ENCODE measurements around the gene ATP11B. TPM values are rescaled to one million over a fixed set of nuclear protein-coding genes. Genes with fewer than 3 reads are reported as not detected.

ATP11B gene
- total RNA-seq, 2 donors from 2014 or later: 69.1 to 80.3 TPM

DNA sequence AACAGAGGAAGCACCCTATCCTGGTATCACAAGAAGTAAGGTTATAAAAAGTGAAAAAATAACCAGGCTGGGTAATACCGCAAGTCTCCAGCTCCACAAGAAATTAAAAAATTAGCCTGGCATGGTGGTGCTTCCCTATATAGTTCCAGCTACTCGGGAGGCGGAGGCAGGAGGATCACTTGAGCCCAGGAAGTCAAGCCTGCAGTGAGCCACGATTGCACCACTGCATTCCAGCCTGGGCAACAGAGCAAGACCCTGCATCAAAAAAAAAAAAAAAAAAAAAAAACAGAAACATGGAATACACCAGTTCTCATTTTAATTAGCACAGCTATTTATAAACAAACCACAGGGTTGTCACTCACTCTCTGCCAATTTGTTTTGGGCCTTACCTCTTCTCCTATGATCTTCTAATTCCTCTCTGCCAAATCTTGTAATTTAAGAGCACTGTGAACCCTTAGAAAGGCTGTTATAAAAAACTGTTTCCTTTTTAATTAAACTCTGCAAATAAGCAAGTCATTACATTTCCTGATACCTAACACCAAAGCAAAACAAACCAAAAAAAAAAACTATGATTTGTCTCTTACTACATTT lies 164.5 kb downstream of the ATP11B start:
- no peak for ATAC-seq (replicated peaks)
- H3K4me1 Mint-ChIP-seq: peaks cover 5% of the 10 kb centered on the region
- H3K27ac Mint-ChIP-seq: no peak overlapping the region

DNA sequence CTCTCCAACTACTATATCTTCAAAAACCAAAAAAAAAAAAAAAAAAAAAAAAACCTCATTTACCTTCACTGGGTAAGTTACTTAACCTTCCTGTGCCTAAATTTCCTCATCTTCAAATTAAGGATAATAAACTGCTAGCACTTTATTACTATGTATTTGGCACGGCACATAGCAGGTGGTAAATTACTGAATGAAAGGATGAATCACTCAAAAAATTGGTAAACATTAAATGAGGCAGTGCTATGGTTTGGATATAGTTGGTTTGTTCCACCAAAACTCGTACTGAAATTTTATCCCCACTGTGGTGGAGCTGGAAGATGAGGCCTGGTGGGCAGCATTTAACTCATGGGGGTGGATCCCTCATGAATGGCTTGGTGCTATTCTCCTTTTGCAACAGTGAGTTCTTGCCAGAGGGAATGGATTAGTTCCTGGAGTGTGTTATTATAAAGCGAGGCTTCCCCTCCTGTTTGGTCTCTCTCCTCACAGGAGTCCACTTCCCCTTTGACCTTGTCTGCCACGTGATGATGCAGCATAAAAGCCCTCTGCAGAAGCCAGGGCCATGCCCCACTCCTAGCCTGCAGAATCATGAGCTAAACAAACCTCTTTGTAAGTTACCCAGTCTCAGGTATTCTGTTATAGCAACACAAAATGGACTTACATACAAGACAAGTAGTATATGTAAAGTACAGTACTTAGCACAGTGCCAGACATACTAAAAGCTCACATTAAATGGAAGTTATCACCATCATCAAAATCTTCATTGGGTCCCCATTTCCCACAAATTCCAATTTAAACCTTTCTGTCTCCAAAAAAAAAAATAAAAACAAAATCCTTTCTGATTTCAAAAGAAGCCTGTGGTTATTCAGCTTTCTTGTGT lies 166.4 kb downstream of the ATP11B start:
- Mint-ChIP-seq H3K9me3 (no peaks in the 10 kb centered on the region), H3K27me3 (no peaks in the 10 kb centered on the region), H3K4me1 (peaks cover 5% of the 10 kb centered on the region), H3K36me3 (ENCODE audit: low read depth) (peaks cover 85% of the 10 kb centered on the region), H3K27ac (no peak overlapping the region), H3K4me3 (no peak overlapping the region)
- ATAC-seq (replicated peaks): no peak

More for the DNA sequence above, 164.5 kb downstream of the ATP11B start:
- Mint-ChIP-seq H3K4me3 (no peak overlapping the region), H3K36me3 (ENCODE audit: low read depth) (peaks cover 72% of the 10 kb centered on the region), H3K27me3 (no peaks in the 10 kb centered on the region), H3K9me3 (no peaks in the 10 kb centered on the region)

DNA sequence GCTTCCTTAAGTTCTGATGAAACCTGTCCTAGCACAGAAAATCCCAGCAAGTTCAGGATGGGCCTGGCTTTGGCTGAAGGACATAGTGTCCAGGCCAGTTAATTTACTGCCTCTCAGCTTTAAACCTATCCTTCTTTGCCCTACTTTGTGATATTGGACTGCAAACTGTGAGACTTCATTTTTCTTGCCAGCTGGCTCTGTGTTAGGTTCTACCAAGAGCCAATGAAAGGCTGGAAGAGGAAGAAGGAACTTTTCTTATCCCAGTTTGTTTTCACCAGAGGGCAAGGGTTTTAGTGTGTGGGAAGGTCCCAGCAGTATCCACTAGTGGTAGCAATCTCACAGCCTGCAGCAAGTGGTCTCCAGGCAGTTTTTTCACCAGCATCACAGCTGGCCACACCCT lies 168.9 kb downstream of the ATP11B start:
- Mint-ChIP-seq H3K27ac (peak overlapping the region; percentile 59), H3K4me3 (no peak overlapping the region), H3K36me3 (ENCODE audit: low read depth) (peaks cover 82% of the 10 kb centered on the region), H3K27me3 (no peaks in the 10 kb centered on the region), H3K4me1 (peaks cover 14% of the 10 kb centered on the region), H3K9me3 (no peaks in the 10 kb centered on the region)
- ATAC-seq (replicated peaks): no peak

DNA sequence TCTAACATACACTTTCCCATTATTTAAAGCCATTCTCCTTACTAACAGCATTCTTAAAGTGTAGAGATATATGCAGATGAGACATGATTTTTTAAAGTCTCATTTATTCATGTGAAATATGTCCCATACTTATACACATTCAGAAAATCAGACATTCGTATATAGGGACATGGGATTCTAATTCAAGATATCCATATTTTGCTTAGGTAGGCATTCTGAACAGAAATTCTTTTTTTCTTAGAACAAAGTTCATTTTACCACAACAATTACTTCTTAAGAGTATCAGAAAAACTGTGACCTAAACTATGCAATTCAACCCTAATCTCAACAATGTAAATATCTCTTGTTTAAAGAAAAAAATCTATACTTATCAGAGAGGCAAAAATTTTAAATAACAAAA lies 170.9 kb downstream of the ATP11B start:
- no peaks in the 10 kb centered on the region for H3K9me3 Mint-ChIP-seq
- no peak overlapping the region for H3K27ac Mint-ChIP-seq
- peaks cover 24% of the 10 kb centered on the region for H3K4me1 Mint-ChIP-seq
- ATAC-seq (replicated peaks): no peak
- peaks cover 69% of the 10 kb centered on the region for H3K36me3 Mint-ChIP-seq (ENCODE audit: low read depth)
- H3K4me3 Mint-ChIP-seq: no peak overlapping the region
- H3K27me3 Mint-ChIP-seq: no peaks in the 10 kb centered on the region

DNA sequence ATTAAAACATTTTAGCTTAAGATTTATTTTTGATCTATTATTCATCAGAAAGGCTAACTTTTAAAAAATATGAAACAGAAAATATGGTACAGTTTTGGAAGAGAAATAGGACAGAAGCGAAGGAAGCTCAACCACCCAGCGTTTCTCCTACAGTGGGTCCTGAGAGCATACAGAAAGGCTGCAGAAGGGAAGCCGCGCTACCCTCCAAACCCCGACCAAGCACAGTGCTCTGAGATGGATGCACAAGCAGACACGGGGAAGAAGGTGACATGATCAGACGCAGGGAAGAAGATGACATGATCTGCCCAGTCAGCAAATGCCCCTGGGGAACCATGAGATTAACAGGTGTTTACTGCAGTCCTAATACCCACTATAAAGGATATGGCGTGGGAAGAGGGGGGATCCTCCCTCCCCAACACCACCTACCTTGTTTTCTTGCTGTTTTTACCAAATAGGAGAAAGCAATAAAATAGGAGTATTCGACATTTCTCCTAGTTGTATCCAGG lies 172.6 kb downstream of the ATP11B start:
- Mint-ChIP-seq H3K36me3 (ENCODE audit: low read depth) (peaks cover 52% of the 10 kb centered on the region), H3K4me1 (peaks cover 31% of the 10 kb centered on the region), H3K9me3 (no peaks in the 10 kb centered on the region), H3K27ac (peak overlapping the region; percentile 90), H3K4me3 (peak overlapping the region; percentile 74), H3K27me3 (no peaks in the 10 kb centered on the region)
- no peak for ATAC-seq (replicated peaks)

DNA sequence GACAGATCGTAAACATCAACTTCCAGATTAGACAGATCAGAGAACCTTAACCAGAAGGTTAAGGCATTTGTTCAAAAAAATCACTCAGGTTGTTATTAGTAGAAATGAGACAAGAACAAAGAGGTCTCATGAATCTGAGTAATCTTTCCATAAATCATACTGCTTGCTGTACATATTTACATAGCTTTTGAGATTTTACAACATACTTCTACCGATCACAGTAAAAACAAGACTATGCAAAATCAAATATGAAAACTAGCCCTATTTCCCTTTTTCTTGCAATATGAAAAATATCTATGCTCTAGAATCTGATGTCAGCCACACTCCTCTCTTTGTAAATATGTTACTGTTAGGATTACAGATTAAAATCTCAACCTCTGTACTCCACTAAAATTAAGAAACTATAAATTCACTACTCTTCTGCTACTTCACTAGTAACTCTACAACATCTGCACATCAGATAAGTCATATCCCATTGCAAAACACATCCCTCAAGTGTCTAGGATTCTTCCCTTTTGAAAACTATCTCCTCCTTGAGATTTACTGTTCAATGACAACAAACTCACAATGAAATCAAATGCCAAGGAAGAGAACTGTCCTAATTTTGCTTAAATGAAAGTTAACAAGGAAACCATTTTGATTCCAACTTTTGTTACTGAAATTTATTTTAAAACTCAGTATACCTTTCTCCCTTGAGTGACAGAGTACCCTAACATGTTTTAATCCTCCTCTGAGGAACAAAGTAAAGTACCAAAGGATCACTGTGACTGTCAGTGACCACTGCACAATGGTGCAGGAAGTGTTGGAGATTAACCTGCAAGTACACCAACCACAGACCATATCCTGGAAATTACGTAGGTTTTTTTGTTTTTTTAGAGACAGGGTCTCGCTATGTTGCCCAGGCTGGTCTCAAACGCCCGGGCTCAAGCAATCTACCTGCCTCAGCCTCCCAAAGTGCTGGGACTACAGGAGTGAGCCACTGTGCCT lies 174.2 kb downstream of the ATP11B start:
- peak overlapping the region; percentile 90 for H3K27ac Mint-ChIP-seq
- peaks cover 36% of the 10 kb centered on the region for H3K36me3 Mint-ChIP-seq (ENCODE audit: low read depth)
- H3K27me3 Mint-ChIP-seq: no peaks in the 10 kb centered on the region
- peaks cover 36% of the 10 kb centered on the region for H3K4me1 Mint-ChIP-seq
- no peaks in the 10 kb centered on the region for H3K9me3 Mint-ChIP-seq
- H3K4me3 Mint-ChIP-seq: peak overlapping the region; percentile 74
- peak; percentile 80 for ATAC-seq (replicated peaks)

DNA sequence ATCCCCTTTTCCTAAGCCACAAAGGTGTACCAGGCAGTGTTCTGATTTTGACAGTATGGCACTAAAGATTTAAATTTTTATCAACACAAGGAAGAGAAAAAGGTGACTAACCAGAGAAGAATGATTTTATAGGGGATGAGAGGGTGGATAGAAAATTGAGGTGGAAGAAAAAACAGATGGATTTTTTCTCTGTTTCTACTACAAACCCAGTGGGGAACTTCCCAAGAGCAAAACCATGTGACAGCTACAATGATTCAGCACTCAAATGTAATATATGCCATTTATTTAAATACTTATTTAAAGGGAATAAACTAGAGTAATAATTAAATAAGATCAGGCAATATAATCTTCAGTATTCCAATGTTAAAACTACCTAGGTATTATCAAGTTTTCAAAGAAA lies 176.0 kb downstream of the ATP11B start:
- ATAC-seq (replicated peaks): peak; percentile 38
- peak overlapping the region; percentile 75 for H3K27ac Mint-ChIP-seq
- H3K36me3 Mint-ChIP-seq (ENCODE audit: low read depth): peaks cover 22% of the 10 kb centered on the region
- no peaks in the 10 kb centered on the region for H3K9me3 Mint-ChIP-seq
- no peaks in the 10 kb centered on the region for H3K27me3 Mint-ChIP-seq
- H3K4me1 Mint-ChIP-seq: peaks cover 37% of the 10 kb centered on the region
- H3K4me3 Mint-ChIP-seq: peak overlapping the region; percentile 74

DNA sequence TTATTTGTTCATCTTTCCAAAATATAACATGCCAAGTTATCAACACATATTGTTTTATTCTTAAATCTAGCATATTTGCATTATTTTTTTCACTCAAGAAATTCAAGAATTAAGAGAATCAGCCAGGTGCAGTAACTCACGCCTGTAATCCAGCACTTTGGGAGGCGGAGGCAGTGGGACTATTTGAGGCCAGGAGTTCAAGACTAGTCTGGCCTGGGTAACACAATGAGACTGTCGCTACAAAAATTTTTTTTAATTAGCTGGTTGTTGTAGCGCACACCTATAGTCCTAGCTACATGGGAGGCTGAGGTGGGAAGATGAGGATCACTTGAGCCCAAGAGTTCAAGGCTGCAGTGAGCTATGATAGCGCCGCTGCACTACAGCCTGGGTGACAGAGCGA lies 176.5 kb downstream of the ATP11B start:
- peaks cover 20% of the 10 kb centered on the region for H3K36me3 Mint-ChIP-seq (ENCODE audit: low read depth)

DNA sequence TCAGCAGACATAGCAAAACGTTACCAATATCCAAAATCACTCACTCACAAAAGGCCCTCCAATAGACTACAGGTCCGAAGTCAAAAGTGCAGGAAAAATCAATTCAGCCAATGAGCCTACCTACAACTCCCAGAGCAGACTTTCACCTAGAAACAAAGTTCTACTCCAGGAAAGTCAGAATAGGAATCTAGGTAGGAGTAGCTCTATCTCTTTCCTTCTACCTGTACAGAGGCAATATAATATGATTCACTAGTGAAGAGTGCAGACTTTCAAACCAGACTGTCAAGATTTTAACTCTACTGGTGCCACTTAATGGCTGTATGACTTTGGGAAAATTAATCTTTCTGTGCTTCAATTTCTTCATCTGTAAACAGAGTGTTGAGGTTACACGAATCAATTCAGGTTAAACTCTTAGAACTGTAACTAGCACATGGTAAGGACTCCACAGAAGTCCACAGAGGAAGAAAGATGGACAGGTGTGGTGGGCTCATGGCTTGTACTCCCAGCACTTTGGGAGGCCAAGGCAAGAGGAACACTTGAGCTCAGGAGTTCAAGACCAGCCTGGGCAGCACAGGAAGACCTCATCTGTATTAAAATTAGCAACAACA lies 177.6 kb downstream of the ATP11B start:
- H3K4me3 Mint-ChIP-seq: peak overlapping the region; percentile 6
- H3K4me1 Mint-ChIP-seq: peaks cover 33% of the 10 kb centered on the region
- no peak for ATAC-seq (replicated peaks)
- no peaks in the 10 kb centered on the region for H3K9me3 Mint-ChIP-seq
- H3K27me3 Mint-ChIP-seq: no peaks in the 10 kb centered on the region
- peaks cover 9% of the 10 kb centered on the region for H3K36me3 Mint-ChIP-seq (ENCODE audit: low read depth)
- peak overlapping the region; percentile 16 for H3K27ac Mint-ChIP-seq

More for the DNA sequence above, 176.5 kb downstream of the ATP11B start:
- no peaks in the 10 kb centered on the region for H3K9me3 Mint-ChIP-seq
- H3K4me3 Mint-ChIP-seq: no peak overlapping the region
- H3K4me1 Mint-ChIP-seq: peaks cover 37% of the 10 kb centered on the region
- H3K27me3 Mint-ChIP-seq: no peaks in the 10 kb centered on the region
- H3K27ac Mint-ChIP-seq: no peak overlapping the region
- no peak for ATAC-seq (replicated peaks)

Other genes with a start within 250 kb of the ATP11B start
- 10 to 100 TPM; 37.0 to 59.5 TPM for gene DCUN1D1, start 187.0 kb downstream of the ATP11B start, total RNA-seq